ENCODE data around the gene MSRB3. TPM values are rescaled to one million over a fixed set of nuclear protein-coding genes. Genes with fewer than 3 reads are reported as not detected.

MSRB3 gene
- total and polyA plus RNA-seq, 4 donors, result 1.0 to 5.2 (median 3.1) TPM

DNA sequence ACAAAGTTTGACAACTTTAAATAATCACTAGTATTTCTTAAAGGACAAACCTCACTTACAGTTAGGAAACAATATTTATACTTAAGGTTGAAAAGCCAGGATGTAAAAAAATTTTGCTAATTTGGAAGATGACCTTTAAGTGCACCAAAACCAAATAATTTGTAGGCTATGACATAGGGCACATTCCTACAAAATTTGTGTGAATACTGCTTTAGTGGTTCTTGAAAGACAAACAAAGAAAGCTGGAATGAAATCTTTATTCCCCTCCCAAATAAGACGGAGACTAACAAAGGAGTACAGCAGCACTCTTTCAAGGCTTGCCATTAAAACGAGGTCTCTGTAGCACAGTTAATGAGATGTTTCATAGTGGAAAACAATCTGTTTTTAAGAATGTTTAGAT, 45.6 kb downstream of the MSRB3 start (continued):
- TF ChIP-seq, protein P1, sequence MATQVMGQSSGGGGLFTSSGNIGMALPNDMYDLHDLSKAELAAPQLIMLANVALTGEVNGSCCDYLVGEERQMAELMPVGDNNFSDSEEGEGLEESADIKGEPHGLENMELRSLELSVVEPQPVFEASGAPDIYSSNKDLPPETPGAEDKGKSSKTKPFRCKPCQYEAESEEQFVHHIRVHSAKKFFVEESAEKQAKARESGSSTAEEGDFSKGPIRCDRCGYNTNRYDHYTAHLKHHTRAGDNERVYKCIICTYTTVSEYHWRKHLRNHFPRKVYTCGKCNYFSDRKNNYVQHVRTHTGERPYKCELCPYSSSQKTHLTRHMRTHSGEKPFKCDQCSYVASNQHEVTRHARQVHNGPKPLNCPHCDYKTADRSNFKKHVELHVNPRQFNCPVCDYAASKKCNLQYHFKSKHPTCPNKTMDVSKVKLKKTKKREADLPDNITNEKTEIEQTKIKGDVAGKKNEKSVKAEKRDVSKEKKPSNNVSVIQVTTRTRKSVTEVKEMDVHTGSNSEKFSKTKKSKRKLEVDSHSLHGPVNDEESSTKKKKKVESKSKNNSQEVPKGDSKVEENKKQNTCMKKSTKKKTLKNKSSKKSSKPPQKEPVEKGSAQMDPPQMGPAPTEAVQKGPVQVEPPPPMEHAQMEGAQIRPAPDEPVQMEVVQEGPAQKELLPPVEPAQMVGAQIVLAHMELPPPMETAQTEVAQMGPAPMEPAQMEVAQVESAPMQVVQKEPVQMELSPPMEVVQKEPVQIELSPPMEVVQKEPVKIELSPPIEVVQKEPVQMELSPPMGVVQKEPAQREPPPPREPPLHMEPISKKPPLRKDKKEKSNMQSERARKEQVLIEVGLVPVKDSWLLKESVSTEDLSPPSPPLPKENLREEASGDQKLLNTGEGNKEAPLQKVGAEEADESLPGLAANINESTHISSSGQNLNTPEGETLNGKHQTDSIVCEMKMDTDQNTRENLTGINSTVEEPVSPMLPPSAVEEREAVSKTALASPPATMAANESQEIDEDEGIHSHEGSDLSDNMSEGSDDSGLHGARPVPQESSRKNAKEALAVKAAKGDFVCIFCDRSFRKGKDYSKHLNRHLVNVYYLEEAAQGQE (IDR thresholded peaks at IDR 0.05), result no peak
- no peak for TF ChIP-seq YY1 (IDR thresholded peaks at IDR 0.05)
- no peak for TF ChIP-seq HNF4A (conservative IDR thresholded peaks at IDR 0.05)

DNA sequence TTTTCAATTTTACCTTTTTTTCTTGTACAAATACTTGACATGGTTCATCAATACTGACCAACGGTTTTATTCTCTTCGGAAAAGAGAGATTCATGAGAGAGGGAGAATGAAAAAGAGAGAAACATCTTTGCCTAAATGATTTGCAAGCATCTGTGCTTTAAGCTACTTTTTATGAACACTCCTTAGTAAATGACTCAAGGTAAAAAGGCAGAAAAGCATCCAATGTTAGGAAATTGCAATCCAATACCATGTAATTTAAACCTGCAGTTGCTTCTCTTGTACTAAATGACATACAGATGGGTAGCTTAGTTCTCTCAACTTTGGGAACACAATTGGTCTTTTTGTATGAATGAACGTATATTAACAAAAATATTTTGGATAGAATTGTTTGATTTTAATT, 46.1 kb downstream of the MSRB3 start:
- Histone ChIP-seq H3K27me3 (ENCODE audit: control insufficient read depth in 4 of 4, insufficient read depth in 4 of 4, low read length in 3 of 4) (no peaks in the 10 kb centered on the region), H3K9me3 (ENCODE audit: control insufficient read depth in 4 of 4, low read length in 3 of 4) (no peaks in the 10 kb centered on the region), H3K27ac (ENCODE audit: low read depth in 1 of 2, low read length in 2 of 2) (no peak overlapping the region), H3K4me1 (ENCODE audit: control insufficient read depth in 4 of 4, insufficient read depth in 4 of 4, low read length in 3 of 4) (peaks cover 0 to 6% (median 0%) of the 10 kb centered on the region in 4 donors), H3K4me3 (ENCODE audit: low read depth in 1 of 3, low read length in 3 of 3) (no peak overlapping the region), H3K9ac (ENCODE audit: low read depth in 1 of 2, low read length in 2 of 2) (no peak overlapping the region), H3K36me3 (ENCODE audit: control insufficient read depth in 4 of 4, insufficient read depth in 3 of 4, low read depth in 1 of 4, low read length in 3 of 4) (no peaks in the 10 kb centered on the region)
- TF ChIP-seq NR2F2 (IDR thresholded peaks at IDR 0.05) (no peak), HNF4A (conservative IDR thresholded peaks at IDR 0.05) (no peak), JUND (IDR thresholded peaks at IDR 0.05) (no peak), FOXA2 (IDR thresholded peaks at IDR 0.05) (no peak), FOXA1 (IDR thresholded peaks at IDR 0.05) (no peak), RAD21 (IDR thresholded peaks at IDR 0.05) (no peak), EGR1 (IDR thresholded peaks at IDR 0.05; ENCODE audit: low read depth in 2 of 2) (no peak), GABPA (IDR thresholded peaks at IDR 0.05 in 1 of 2, conservative IDR thresholded peaks at IDR 0.05 in 1 of 2) (no peak), HNF4G (IDR thresholded peaks at IDR 0.05) (no peak), RXRA (IDR thresholded peaks at IDR 0.05) (no peak), SP1 (IDR thresholded peaks at IDR 0.05) (no peak)
- TF ChIP-seq, protein P2, sequence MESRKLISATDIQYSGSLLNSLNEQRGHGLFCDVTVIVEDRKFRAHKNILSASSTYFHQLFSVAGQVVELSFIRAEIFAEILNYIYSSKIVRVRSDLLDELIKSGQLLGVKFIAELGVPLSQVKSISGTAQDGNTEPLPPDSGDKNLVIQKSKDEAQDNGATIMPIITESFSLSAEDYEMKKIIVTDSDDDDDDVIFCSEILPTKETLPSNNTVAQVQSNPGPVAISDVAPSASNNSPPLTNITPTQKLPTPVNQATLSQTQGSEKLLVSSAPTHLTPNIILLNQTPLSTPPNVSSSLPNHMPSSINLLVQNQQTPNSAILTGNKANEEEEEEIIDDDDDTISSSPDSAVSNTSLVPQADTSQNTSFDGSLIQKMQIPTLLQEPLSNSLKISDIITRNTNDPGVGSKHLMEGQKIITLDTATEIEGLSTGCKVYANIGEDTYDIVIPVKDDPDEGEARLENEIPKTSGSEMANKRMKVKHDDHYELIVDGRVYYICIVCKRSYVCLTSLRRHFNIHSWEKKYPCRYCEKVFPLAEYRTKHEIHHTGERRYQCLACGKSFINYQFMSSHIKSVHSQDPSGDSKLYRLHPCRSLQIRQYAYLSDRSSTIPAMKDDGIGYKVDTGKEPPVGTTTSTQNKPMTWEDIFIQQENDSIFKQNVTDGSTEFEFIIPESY (IDR thresholded peaks at IDR 0.05), result no peak
- WGBS, result 89% methylated on average over 3 of the region's 3 CpGs
- no peak for DNase-seq (ENCODE audit: low spot score)

DNA sequence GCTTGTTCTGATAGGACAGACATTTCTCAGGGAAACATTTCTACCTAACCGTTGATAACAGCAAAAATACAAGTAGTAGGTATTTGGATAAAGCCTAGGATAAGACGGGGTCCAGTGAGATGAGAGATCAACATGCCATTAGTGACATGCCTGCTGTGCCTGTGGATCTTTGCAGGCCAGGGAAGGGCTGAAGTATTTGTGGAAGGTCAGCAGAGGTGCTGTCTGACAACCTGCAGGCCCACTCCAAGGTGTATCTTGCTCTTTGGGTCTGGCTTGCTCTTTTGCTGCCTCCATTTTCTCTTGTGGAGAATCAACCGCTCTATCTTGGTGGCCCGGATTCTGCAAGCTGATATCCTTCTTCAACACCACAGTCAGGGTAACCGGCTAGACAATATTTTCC, 46.7 kb downstream of the MSRB3 start:
- no peaks in the 10 kb centered on the region for H3K9me3 ChIP-seq (ENCODE audit: control insufficient read depth in 4 of 4, low read length in 3 of 4)
- DNase-seq (ENCODE audit: low spot score), result no peak
- no peaks in the 10 kb centered on the region for H3K27me3 ChIP-seq (ENCODE audit: control insufficient read depth in 4 of 4, insufficient read depth in 4 of 4, low read length in 3 of 4)
- H3K36me3 ChIP-seq (ENCODE audit: control insufficient read depth in 4 of 4, insufficient read depth in 3 of 4, low read depth in 1 of 4, low read length in 3 of 4), result no peaks in the 10 kb centered on the region
- no peak overlapping the region for H3K4me3 ChIP-seq (ENCODE audit: low read depth in 1 of 3, low read length in 3 of 3)
- H3K9ac ChIP-seq (ENCODE audit: low read depth in 1 of 2, low read length in 2 of 2), result no peak overlapping the region
- H3K4me1 ChIP-seq (ENCODE audit: control insufficient read depth in 4 of 4, insufficient read depth in 4 of 4, low read length in 3 of 4), result peaks cover 0 to 6% (median 0%) of the 10 kb centered on the region in 4 donors
- 92% methylated on average over 5 of the region's 5 CpGs for WGBS
- no peak overlapping the region for H3K27ac ChIP-seq (ENCODE audit: low read depth in 1 of 2, low read length in 2 of 2)
- TF ChIP-seq HNF4G (IDR thresholded peaks at IDR 0.05) (no peak), NR2F2 (IDR thresholded peaks at IDR 0.05) (no peak), EGR1 (IDR thresholded peaks at IDR 0.05; ENCODE audit: low read depth in 2 of 2) (no peak), SP1 (IDR thresholded peaks at IDR 0.05) (no peak), FOXA1 (IDR thresholded peaks at IDR 0.05) (no peak), JUND (IDR thresholded peaks at IDR 0.05) (no peak), YY1 (IDR thresholded peaks at IDR 0.05) (no peak), RAD21 (IDR thresholded peaks at IDR 0.05) (no peak), HNF4A (conservative IDR thresholded peaks at IDR 0.05) (no peak), TAF1 (conservative IDR thresholded peaks at IDR 0.05) (no peak)
- TF ChIP-seq, protein P1 (IDR thresholded peaks at IDR 0.05), result no peak
- TF ChIP-seq, protein P3, sequence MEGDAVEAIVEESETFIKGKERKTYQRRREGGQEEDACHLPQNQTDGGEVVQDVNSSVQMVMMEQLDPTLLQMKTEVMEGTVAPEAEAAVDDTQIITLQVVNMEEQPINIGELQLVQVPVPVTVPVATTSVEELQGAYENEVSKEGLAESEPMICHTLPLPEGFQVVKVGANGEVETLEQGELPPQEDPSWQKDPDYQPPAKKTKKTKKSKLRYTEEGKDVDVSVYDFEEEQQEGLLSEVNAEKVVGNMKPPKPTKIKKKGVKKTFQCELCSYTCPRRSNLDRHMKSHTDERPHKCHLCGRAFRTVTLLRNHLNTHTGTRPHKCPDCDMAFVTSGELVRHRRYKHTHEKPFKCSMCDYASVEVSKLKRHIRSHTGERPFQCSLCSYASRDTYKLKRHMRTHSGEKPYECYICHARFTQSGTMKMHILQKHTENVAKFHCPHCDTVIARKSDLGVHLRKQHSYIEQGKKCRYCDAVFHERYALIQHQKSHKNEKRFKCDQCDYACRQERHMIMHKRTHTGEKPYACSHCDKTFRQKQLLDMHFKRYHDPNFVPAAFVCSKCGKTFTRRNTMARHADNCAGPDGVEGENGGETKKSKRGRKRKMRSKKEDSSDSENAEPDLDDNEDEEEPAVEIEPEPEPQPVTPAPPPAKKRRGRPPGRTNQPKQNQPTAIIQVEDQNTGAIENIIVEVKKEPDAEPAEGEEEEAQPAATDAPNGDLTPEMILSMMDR (IDR thresholded peaks at IDR 0.05; ENCODE audit: low read depth, low read length, missing input control), result no peak
- TF ChIP-seq, protein P2 (IDR thresholded peaks at IDR 0.05), result no peak
- TF ChIP-seq, protein P4, sequence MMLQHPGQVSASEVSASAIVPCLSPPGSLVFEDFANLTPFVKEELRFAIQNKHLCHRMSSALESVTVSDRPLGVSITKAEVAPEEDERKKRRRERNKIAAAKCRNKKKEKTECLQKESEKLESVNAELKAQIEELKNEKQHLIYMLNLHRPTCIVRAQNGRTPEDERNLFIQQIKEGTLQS (IDR thresholded peaks at IDR 0.05), result no peak

Data from liver (tissue), 9 donors.